ENCODE results near the gene DMD.
"Not testable (repeated sequence)": the region's sequence is repeated elsewhere in the genome, so short reads cannot be mapped to it uniquely, and the experiment has no call there.

DMD gene

DNA sequence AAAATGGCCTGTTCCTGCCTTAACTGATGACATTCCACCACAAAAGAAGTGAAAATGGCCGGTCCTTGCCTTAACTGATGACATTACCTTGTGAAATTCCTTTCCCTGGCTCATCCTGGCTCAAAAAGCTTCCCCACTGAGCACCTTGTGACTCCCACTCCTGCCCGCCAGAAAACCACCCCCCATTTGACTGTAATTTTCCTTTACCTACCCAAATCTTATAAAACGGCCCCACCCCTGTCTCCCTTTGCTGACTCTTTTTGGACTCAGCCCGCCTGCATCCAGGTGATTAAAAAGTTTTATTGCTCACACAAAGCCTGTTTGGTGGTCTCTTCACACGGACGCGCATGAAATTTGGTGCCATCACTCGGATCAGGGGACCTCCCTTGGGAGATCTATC lies 1833.5 kb downstream of the DMD start:
- not testable (repeated sequence) for DNase-seq

DNA sequence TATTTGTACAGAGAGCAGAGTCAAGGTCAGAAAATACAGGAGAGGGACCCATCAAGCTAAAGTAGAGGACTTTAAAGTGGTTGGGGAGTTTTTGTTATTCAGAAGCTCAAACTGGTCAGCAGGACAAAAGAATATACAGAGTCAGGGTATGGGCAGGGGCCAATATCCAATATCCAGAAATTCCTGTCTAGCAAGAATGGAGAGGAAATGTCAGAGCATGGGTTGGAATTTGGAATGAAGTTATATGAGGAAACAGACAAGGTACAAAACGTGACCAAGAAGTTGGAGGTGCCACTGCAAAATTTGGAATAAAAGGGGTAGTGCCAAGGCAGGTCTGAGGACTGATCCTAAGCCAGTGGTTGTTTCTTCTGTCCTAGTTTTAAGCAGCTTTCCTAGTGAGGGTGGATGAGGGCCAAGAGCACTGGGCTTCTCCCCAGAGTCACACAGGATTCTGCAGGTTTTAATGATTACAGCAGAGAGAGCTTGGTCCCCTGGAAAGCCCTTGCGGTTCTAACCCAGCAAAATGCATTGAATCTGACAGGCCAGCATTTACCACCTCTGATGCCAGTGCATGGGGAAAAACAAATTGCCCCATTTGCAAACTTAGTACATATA lies 1834.8 kb downstream of the DMD start:
- DNase-seq = no peak

DNA sequence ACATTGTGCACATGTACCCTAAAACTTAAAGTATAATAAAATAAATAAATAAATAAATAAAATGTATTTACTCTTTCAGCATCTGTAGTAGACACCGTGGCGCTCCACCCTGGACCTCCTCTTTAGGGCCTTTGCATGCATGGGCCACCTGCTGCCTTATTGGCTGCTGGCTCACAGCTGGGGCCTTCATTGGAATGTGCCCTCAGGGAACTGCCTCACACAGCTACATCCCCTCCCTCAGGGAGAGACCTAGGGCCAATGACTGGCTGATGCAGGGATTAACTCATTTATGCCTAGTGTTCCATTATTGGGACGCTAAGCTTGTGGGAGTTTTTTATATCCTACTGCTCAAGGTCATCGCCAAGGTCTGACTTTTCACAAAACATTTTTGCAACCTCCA lies 1836.6 kb downstream of the DMD start:
- DNase-seq = no peak

DNA sequence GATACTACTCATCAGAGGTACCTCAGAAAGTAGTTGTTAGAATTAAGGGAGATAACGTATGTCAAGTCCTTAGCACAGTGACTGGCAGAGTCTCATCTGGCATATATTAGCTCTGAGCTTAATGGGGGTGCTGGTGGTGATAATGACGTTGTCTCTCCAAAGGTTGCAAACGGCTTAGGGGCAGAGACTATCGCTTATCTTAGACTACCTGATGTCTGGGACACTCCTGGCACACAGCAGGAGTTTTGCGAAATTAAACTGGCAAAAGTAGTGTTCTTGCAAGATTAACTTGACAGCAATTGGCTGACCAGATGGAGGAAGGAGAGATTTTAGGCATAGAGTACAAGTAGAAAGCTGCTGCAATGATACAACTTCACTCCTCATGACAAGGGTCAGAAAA lies 1839.4 kb downstream of the DMD start:
- no peak for DNase-seq

DNA sequence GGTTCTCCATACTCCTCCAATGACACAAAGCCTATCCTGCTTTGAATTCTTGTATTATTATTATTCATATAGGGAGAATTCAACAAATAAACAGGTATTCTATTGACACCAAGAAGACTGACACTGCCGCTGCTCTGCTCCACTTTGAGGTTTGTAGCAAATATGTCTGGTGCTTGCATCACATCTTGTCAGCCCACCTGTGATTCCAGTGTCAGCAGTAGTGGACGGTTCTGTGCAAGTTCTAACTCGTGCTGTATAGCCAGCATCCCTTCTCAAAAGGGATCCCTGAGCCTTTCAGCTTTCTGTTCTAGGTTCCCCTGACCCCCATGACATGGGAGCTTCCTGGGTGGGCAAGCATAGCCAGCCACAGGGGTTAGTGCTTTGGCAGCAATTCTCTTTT lies 1843.5 kb downstream of the DMD start:
- no peak for DNase-seq

DNA sequence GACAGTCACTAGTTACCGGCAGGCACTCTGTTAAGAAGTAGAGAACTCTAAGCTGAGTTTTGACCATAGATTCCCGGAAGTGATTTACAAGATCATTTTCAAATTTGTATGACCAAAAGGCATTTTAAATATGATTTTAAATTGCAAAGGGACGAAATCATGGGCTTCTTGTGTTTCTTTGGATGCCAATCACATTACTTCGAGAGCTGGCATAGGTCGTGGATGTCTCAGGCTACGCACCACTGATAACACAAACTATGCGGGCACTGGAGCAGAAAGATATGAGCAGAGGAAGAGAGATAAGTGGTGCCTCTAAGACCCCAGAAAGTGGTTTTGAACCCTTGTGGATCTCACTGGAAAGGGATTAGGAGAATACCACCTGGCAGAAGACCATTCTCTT lies 1845.3 kb downstream of the DMD start:
- no peak for DNase-seq

DNA sequence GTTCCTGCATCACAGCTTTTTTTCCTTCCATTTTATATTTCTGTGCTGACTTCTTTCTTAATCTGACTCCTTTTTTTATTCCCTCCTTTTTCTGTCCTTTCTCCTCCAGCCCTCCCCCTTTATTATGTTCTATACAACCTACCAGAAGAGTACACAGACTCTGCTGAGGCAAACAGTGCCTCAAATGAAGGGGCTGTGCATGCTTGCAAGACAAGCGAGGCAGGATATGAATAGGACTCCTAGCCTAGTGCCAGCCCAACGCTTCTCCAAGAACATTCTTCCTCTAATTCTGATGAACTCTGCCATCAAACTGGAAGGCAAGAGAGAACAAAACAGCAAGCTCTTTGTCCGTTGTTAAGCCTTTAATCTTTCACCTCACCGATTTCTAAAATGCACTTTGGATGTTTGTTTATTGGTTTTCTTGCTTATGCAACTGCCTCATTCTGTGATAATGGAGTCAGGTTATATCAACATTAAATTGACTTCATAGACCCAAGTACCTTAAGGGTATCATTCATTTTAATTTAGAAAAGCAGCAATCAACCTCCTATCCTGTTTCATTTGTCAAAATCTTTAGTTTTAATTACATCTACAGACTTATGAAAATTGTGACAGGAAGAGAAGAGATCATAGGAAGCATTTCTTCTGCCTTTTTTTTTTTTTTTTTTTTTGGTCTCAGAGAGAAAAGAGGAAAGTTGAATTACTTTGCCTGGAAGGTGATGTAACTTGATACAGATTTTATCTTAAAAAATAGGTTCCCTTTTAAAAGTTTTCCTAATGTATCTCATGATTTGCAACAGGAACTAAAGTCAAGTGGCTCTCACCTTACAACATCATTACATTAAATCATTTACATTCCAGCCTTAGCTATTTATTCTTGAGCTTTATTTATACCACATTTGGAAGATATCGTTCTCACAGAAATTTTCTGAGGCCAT lies 1854.8 kb downstream of the DMD start:
- no peak for DNase-seq

DNA sequence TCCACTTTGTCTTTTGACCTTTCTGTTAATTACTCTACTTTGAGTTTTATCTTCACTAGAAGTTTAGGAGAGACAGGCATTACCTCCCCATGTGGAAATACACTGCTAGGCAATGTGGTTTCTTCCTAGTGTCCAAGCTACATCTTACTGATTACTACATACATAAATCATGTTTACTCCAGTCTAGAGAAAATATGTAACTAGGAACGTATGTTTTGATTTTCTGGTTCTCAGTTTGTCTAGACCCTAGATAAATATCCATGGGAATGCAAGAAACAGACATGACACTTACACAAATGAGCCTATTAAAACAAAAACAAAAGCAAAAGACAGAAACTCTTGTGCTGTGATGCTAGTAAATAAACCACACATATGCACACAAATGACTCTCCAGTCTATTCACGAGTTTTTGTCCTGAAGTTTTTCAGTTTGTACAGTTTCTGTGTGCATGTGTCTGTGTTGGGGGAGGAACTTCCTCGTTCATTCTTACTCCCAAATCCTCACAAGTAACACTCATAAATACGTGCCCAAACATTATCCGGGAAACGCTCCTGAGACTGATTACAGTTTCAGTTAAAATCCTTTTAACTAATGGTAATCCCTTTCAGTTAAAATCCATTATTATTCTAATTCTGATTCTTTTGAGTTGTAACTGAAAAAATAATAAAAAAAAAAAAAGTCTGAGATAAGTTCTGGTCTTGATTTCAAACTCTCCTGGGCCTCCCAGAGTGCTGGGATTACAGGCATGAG lies 1856.0 kb downstream of the DMD start:
- no peak for DNase-seq

DNA sequence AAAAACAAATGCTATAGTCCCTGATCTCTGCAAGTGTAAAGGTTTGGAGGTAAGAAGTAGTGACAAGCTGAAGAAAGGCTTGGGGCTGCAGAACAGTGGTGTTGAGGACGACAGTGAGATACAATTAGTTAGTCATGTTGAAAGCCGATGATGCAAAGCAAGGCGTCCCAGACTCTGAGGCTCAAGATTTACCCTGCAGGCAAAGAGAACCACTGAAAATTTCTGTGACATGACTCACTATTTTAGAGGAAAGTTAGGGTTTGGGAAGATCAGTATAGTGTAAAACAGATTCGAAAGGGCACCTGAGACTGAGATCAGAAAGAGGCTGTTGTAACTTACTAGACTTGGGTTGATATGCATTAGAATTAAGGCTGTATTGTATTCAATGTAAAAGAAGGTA lies 1858.3 kb downstream of the DMD start:
- DNase-seq = no peak

DNA sequence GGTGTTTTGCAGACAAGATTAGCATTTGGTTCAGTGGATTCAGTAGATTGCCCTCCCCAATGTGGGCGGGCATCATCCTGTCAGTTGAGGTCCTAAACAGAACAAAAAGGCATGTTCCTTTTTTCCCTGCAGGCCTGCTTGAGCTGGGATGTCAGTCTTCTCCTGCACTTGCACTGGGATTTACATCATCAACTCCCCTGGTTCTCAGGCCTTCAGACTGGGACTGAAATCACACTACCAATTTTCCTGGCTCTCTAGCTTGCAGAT lies 1860.6 kb downstream of the DMD start:
- no peak for DNase-seq

DNA sequence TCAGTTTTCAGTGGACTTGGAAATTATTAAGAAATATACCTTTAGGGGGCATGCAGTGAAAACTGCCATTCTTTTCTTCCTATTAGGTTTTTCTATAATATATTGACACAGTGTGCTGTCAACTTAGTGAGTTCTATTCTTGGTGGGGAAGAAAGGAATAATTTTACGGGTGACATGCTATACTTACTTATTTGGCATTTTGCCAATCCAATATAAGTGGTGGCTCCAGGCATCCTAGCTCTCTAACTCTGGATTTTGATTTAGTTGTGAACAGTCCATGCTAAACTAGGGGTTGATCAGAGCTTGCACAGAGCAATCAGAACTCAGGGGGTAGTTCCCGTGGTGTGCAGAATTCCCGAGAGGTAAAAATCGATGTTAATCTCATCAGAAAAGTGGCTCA lies 1861.8 kb downstream of the DMD start:
- DNase-seq = no peak

DNA sequence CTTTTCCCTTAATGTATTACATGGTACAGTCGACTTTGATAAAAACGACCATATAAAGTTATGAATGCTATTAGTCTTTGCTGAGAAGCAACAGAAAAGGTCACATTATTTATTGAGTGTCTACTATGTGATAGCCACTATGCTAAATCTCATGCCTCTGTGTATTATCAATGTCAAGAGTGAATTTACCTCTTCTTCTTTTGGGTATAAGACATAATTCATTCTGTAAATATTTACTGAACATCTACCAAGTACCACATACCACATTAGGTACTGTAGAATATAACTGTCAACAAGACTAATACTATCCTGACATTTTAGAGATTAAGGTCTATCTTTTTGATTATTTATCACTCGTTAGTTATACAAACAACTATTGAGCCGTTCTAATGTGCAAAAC lies 1870.8 kb downstream of the DMD start:
- no peak for DNase-seq

DNA sequence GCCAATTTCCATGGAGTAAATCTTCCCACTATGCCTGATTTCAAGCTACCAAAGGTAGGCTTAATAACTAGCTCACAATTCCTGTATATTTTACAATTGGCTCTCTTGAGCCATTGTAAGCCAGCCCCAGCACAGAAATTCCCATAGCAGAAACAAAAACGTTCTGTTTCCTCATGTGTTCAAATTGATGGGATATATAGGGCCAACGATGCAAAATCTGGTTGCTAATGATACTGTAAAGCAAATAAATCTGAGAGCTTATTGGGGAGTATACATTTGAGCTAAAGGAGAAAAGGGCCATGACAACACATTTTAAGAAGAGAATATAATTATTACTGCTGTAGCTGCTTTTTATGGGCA lies 1872.4 kb downstream of the DMD start:
- DNase-seq = no peak

DNA sequence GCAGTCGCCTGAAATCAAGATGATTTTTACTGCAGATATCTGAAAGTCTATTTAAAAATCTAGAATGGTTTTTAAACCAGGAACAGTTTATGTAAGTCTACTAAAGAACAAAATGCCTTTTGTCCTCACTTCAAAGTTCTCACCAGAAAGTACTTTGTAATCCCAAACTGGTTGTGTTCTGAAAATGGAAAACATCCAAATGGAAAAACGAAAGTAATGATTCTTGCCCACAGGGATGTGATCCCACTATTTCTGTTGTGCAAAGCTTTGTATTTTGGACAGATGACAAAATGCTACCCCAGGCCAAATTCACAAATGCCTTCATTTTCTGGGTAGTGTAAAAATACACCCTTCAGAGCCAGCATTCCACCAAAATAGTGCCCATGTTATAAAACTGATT lies 1874.0 kb downstream of the DMD start:
- DNase-seq = no peak

DNA sequence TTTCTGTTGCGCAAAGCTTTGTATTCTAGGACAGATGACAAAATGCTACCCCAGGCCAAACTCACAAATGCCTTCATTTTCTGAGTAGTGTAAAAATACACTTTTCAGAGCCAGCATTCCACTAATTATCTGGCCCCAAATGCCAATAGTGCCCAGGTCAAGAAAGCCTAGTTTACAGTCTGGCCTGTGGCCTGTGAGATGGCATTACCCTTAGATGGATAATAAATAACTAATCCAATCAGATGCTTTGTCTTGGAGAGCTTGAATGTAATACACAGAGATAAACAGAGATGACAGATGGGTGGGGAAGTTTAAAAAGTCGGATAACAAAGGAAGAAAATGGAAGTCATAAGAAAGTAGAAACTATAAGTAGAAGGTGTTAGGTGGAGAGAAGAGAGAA lies 1874.9 kb downstream of the DMD start:
- DNase-seq = no peak

DNA sequence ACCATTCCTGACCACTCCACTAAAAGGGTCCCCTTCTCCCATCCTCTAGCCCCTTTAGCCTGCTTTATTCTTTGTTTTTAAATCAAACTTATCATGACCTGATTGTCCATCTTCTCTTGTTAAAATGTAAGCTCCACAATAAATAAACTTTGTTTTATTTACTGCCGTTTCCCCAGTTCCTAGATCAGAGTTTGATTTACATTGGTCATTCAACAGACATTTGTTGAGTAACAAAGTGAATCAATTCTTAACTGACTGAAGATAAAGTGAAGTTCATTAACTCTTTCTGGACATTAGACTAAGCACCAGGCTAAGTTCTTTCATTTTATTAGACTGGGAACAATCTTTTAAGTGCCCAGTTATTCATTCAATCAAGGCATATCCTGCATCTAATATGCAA lies 1876.4 kb downstream of the DMD start:
- DNase-seq = no peak

DNA sequence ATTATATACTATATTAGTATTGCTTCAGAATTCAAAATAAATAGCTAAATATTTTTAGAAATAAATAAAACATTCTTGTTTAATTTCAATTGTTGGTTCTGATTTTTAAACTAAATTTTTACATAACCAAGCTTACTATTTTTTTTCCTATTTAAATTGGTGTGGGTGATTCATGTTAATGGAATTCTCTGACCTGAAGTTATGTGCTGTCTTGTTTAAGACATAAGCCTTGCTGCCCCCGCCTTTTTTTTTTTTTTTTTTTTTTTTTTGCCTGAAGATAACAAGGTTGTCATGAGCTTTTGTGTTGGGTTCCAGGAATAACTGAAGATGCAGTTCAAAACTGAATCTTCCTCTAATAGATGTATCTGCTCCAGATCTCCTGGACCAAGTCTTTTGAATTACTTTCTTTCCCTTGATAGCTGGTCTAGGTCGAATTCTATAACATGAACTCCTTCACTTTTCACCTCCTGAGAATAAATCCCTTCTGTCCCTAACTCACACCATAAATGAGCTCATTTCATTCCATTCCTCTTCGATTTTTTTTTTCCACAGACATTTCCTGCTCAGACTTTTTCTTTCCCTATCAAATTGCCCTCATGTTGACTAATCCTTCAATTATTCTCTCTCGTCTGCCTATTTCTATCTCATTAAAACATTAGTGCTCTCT lies 1878.1 kb downstream of the DMD start:
- DNase-seq = no peak

DNA sequence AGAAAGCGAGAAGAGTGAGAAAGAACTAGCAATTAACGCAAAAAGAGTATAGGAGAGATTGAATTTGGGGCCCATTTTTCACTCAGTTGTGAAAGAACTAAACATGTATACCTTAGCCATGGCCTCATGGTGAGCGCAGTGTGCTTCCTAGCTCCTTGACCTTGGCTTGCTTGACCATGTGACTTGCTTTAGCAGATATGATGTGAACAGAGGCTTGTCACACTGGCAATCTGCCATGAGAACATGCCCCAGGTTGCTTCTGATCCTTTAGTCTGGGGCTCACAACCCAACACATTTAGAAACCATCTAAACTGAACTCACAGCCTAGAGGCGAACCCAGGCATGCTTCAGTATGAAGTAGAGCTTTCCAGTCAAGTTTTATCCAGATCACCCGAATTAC lies 1879.4 kb downstream of the DMD start:
- DNase-seq = no peak

DNA sequence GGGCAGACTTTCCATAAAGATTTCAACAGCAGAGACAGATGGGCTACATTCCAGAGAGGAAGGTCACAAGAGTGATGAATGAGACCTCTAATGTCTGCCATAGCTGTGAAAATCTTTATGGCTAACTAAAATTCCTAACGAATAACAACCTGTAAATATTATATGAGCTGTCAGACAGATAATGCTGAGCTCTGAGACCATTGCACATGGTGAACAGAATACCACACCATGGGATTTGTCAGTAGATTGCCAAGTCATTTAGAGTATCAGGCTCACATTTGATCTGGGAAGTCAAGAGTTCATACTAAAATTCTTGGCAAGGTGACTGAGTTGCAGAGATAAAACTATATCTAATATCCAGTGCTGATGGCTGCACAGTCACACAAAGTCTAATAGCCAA lies 1880.3 kb downstream of the DMD start:
- DNase-seq = no peak

DNA sequence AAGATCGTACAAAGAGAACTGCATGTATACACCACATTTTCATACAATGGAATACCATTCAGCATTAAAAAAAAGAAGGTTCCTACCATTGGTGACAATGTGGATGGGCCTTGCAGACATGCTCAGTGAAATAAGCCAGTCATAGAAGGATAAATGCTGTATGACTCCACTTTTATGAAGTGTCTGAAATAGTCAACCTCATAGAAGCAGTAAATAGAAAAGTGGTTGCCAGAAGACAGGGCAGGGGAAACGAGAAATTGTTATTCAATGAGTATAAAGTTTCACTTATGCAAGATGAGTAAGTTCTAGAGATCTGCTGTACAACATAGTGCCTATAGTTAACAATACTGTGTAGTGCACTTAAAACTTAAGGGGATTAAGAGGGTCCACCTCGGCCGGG lies 1882.1 kb downstream of the DMD start:
- no peak for DNase-seq

DNA sequence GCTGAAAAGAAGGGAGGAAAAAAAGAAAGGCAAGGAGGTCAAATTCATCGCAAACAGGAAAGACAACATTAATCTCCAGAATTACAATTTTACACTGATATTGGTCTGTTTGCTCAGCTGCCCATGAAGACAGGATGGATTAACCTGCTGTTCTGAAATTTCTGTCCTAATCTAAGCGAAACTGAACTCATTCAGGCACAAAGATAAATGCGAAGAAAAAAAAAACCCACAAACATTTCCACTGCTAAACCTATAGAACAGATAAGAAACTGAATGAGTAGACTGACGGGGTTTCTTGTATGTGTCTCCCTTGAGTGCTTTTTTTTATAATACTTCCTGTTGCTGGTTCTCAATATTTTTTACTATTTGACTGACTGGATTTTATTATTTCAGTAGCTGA lies 1887.7 kb downstream of the DMD start:
- DNase-seq = no peak

DNA sequence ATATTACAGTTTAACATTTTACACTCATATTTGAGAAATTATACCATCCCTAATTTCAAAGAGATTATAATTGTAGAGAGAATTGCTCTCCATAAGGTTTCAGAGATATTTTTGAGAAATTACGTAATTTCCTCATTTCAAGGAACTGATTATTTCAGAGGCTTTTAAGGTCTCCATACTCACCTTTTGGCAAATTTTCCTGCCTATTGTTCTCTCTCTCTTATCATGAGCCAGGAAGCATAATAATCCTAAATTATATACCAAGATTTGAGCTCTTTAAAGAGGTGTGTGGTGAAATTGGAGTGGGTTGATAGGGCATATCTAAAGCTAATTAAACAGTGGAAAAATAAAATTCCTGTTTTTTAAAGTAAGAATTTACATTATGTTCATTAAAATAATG lies 1890.6 kb downstream of the DMD start:
- no peak for DNase-seq

DNA sequence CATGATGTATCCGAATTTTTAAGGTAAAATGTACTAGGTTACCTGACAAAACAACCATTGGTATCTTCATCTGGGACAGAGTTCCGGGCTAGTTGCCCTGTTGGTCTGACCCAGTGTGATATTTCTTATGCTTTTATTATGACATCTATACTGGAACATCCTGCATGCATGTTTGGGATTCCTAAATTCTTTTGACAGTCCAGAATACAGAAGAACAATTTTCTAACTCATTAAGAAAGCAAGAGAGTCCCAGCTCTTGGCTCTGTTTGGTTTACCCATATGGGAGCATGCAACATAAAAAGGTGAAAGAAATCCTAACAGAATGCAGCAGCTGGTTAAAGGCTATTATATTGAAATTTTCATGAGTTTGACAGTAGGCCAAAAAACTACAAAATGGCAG lies 1891.8 kb downstream of the DMD start:
- DNase-seq = no peak

DNA sequence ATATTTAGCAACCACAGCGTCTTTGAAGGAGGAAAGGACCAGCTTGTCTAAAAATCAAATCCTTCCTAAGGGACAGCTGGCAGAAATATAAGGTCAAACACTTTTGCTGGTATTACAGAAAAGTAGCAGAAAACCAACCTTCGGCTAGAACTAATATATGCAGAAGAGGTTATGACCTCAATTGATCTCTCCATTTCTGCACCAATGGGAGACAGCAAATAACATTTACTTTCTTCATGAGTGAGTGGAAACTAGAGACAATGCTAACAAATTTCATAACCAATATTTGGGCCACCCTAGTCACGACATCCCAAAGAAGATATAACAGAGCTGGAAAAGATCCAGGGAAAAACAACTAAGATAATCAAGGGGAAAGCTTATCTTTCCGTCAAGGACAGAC lies 1892.5 kb downstream of the DMD start:
- DNase-seq = no peak
